Measurements from ENCODE around the gene PNRC2. TPM values are rescaled to one million over a fixed set of nuclear protein-coding genes. Genes with fewer than 3 reads are reported as not detected.
"Not testable (repeated sequence)": the region's sequence is repeated elsewhere in the genome, so short reads cannot be mapped to it uniquely, and the experiment has no call there.

Gene PNRC2
- total RNA-seq, 4 donors from 2014 or later: 136 to 246 (median 207) TPM

DNA sequence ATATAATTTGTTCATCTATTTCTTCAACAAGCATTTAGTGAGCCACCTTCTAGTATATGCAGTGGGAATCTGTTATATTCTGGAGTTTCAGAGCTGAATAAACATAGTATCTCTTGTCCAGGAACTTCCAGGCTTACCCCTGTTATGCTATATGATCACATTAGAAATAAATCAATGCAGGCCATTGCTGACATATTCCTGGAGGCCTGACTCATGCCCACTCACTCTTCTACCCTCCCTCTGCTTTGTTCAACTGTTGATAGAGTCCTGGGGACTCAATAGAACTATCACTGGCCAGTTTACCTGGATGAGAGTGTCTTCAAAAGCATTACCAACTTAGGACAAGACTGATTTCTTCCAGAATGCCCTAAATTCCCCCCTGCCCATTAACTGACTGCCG is 49.8 kb downstream of the PNRC2 start:
- WGBS, 2 donors (ENCODE audit: low coverage in 1 of 2): 77 to 88% methylated on average over 1 of the region's 1 CpG
- no peaks in the 10 kb centered on the region for H3K36me3 ChIP-seq
- no peak overlapping the region for H3K4me3 ChIP-seq
- H3K4me1 ChIP-seq: no peaks in the 10 kb centered on the region
- ATAC-seq: no peak
- H3K27me3 ChIP-seq: no peaks in the 10 kb centered on the region
- no peak overlapping the region for H3K27ac ChIP-seq
- no peaks in the 10 kb centered on the region for H3K9me3 ChIP-seq
- no peak for TF ChIP-seq POLR2A (IDR thresholded peaks at IDR 0.05)
- no peak for TF ChIP-seq EP300 (IDR thresholded peaks at IDR 0.05)
- no peak for TF ChIP-seq POLR2AphosphoS5 (IDR thresholded peaks at IDR 0.05)
- TF ChIP-seq, protein P1, sequence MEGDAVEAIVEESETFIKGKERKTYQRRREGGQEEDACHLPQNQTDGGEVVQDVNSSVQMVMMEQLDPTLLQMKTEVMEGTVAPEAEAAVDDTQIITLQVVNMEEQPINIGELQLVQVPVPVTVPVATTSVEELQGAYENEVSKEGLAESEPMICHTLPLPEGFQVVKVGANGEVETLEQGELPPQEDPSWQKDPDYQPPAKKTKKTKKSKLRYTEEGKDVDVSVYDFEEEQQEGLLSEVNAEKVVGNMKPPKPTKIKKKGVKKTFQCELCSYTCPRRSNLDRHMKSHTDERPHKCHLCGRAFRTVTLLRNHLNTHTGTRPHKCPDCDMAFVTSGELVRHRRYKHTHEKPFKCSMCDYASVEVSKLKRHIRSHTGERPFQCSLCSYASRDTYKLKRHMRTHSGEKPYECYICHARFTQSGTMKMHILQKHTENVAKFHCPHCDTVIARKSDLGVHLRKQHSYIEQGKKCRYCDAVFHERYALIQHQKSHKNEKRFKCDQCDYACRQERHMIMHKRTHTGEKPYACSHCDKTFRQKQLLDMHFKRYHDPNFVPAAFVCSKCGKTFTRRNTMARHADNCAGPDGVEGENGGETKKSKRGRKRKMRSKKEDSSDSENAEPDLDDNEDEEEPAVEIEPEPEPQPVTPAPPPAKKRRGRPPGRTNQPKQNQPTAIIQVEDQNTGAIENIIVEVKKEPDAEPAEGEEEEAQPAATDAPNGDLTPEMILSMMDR (IDR thresholded peaks at IDR 0.05): no peak

DNA sequence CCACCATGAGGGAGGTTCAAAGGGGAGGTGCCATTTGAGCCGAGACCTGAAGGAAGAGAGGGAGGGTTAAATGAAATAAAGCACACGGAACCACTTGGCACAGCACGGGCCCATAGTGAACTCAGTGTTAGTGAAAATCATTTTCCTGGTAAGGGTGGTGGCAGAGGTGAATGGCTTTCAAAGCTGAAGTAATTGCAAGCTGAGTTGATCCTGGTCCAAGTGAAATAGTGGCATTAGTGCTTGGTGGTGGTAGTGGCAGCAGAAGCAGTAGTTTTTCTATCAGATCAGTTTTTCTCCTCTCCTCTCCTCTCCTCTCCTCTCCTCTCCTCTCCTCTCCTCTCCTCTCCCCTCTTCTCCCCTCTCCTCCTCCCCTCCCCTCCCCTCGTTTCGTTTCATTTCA is 51.0 kb downstream of the PNRC2 start:
- Histone ChIP-seq H3K4me1 (peaks cover 0 to 6% (median 0%) of the 10 kb centered on the region in 3 donors), H3K27ac (no peak overlapping the region), H3K36me3 (no peaks in the 10 kb centered on the region), H3K9me3 (no peaks in the 10 kb centered on the region), H3K4me3 (no peak overlapping the region), H3K27me3 (no peaks in the 10 kb centered on the region)
- 54% methylated on average over 3 of the region's 5 CpGs; no CpG with 5 or more reads in 1 of the 2 donors for WGBS, 2 donors (ENCODE audit: low coverage in 1 of 2)
- ATAC-seq: no peak
- TF ChIP-seq POLR2AphosphoS5 (IDR thresholded peaks at IDR 0.05) (no peak), POLR2A (IDR thresholded peaks at IDR 0.05) (no peak), EP300 (IDR thresholded peaks at IDR 0.05) (no peak)
- TF ChIP-seq, protein P1 (IDR thresholded peaks at IDR 0.05): no peak

DNA sequence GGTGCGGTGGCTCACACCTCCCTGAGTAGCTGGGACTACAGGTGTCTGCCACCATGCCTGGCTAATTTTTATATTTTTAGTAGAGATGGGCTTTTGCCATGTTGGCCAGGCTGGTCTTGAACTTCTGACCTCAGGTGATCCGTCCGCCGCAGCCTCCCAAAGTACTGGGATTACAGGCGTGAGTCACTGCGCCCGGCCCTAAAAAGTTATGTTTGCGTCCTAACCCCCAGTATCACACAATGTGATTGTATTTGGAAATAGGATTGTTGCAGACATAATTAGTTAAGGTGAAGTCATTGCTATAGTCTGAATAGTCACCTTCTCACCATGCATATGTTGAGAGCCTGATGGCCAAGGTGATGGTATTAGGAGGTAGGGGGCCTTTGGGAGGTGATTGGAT is 53.2 kb downstream of the PNRC2 start:
- not testable (repeated sequence) for H3K4me3 ChIP-seq, H3K27me3 ChIP-seq, H3K36me3 ChIP-seq, H3K27ac ChIP-seq, ATAC-seq, H3K9me3 ChIP-seq
- WGBS, 2 donors (ENCODE audit: low coverage in 1 of 2): 81 to 84% methylated on average over 5 to 8 of the region's 8 CpGs
- H3K4me1 ChIP-seq: peaks cover 3 to 28% (median 9%) of the 10 kb centered on the region in 3 donors

Small RNA genes within 50 kb of the gene (small RNA-seq; reads per million reads assigned to genes)
- gene MIR378F: 0 reads per million in 4 donors

Other genes with a start within 250 kb of the PNRC2 start
- 10 to 100 TPM; 37.8 to 41.9 (median 41.4) TPM for gene ELOA, start 216.4 kb upstream of the PNRC2 start, total RNA-seq
- 10 to 100 TPM; 56.3 to 77.6 (median 60.8) TPM for gene PITHD1, start 181.4 kb upstream of the PNRC2 start, total RNA-seq
- 10 to 100 TPM; 25.7 to 30.4 (median 29.2) TPM for gene LYPLA2, start 168.7 kb upstream of the PNRC2 start, total RNA-seq
- gene GALE, start 159.1 kb upstream of the PNRC2 start, total RNA-seq: 10 to 100 TPM in 3 of 4 donors, 1 to 10 TPM in 1; 7.4 to 25.2 (median 12.9) TPM
- gene HMGCL, start 134.4 kb upstream of the PNRC2 start, total RNA-seq: 10 to 100 TPM; 24.1 to 61.0 (median 47.2) TPM
- gene FUCA1, start 91.5 kb upstream of the PNRC2 start, total RNA-seq: 10 to 100 TPM; 20.3 to 44.4 (median 23.5) TPM
- gene CNR2, start 46.5 kb upstream of the PNRC2 start, total RNA-seq: not detected
- 100 to 1,000 TPM in 1 of 4 donors, 10 to 100 TPM in 3; 51.5 to 117 (median 76.2) TPM for gene SRSF10, start 20.5 kb downstream of the PNRC2 start, total RNA-seq
- 1 to 10 TPM in 1 of 4 donors, under 1 TPM in 1, not detected in 2; 0.31 to 2.4 TPM for gene MYOM3, start 152.3 kb downstream of the PNRC2 start, total RNA-seq
- gene IL22RA1, start 183.3 kb downstream of the PNRC2 start, total RNA-seq: under 1 TPM in 2 of 4 donors, not detected in 2; 0.57 to 0.58 TPM
- gene IFNLR1, start 227.5 kb downstream of the PNRC2 start, total RNA-seq: 1 to 10 TPM in 3 of 4 donors, under 1 TPM in 1; 0.93 to 2.8 (median 1.2) TPM